Stimulated activated naive CD8-positive, alpha-beta T cell treated with anti-CD3 and anti-CD28 coated beads, Interleukin-15, Interleukin-2, amounts not matched to agents 100 ng/mL and 50 ng/mL, for 24 hours (primary cell): ENCODE data around the gene ASPM.

Source experiments
- H3K27ac Mint-ChIP-seq: one replicate; pipeline ENCODE4 v1.8.0; 2021; ENCODE audit warnings: mild to moderate bottlenecking, mixed read lengths
- H3K27me3 Mint-ChIP-seq: one replicate; pipeline ENCODE4 v1.8.0; 2021; ENCODE audit warnings: mixed read lengths
- H3K36me3 Mint-ChIP-seq: one replicate; pipeline ENCODE4 v1.8.0; 2021; ENCODE audit warnings: low read depth, mixed read lengths
- H3K4me1 Mint-ChIP-seq: one replicate; pipeline ENCODE4 v1.8.0; 2021; ENCODE audit warnings: low read depth, mixed read lengths
- H3K4me3 Mint-ChIP-seq: one replicate; pipeline ENCODE4 v1.8.0; 2021; ENCODE audit warnings: mild to moderate bottlenecking, mixed read lengths
- H3K9me3 Mint-ChIP-seq: one replicate; pipeline ENCODE4 v1.8.0; 2021; ENCODE audit warnings: mixed read lengths

ASPM gene

DNA sequence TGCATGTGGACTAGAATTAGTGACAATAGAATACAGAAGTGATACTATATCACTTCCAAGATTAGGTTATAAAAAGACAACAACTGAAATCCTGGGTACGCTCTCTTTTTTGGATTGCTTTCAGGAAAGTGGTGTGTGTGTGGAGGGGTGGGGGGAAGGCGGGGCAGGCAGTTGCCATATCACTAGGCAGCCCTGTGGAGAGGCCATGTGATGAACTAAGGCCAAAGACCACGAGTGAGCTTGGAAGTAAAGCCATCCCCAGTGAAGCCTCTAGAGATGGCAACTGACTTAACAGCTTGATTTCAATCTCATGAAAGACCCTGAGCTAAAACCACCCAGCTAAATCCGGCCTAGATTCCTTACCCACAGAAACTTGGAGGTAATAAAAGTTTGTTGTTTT lies 6.2 kb upstream of the ASPM start:
- no peaks in the 10 kb centered on the region for H3K27me3 Mint-ChIP-seq
- H3K4me1 Mint-ChIP-seq: no peaks in the 10 kb centered on the region
- H3K27ac Mint-ChIP-seq: no peak overlapping the region
- no peak overlapping the region for H3K4me3 Mint-ChIP-seq
- no peaks in the 10 kb centered on the region for H3K9me3 Mint-ChIP-seq
- no peaks in the 10 kb centered on the region for H3K36me3 Mint-ChIP-seq

DNA sequence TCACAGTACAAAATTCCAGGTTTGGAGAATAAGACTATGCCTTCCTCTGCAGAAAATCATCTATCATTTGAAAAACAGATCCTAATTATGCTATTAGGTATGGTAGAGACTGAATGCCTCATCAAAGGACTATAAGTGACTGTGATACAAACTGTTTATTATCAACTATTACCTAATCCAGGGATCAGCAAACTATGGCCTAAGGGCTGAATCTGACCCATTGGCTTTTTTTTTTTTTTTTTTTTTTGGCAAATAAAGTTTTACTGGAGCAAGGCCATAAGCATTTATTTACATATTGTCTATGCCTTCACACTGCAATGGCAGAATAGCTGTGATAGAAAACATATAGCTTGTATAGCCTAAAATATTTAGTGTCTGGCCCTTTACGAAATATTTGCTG lies 4.7 kb upstream of the ASPM start:
- no peaks in the 10 kb centered on the region for H3K36me3 Mint-ChIP-seq
- peaks cover 7% of the 10 kb centered on the region for H3K4me1 Mint-ChIP-seq
- H3K4me3 Mint-ChIP-seq: no peak overlapping the region
- no peaks in the 10 kb centered on the region for H3K9me3 Mint-ChIP-seq
- H3K27me3 Mint-ChIP-seq: no peaks in the 10 kb centered on the region
- no peak overlapping the region for H3K27ac Mint-ChIP-seq

DNA sequence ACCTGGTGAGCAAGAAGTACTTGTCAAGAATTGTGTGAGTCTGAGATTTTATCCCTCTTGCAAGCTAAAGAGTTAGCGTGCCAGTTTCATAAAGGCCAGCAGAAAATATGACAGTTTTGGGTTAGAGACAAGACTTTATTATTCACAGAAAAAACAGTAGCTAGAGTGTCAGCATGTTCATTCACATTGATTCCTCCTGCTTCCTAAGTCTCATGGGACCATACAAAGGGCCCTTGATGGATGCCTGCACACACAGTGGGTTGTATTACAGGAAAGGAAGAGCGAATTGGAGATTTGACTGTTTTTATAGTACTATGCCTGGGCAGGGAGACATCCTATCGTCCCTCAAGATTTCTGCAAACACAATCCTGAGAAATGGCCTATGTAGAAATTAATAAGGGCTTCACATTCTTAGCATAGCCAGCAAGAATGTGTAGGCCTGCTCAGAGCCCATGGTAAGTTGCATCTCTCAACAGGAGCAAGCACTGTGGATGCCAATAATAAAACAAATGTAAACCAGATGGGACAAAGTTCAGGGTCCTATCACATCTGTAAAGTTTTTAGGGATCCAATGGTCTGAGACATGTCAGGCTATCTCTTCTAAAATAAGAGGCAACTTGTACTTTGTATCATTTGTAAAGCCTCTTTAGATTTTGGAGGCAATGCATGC lies 4.0 kb upstream of the ASPM start:
- Mint-ChIP-seq H3K36me3 (no peaks in the 10 kb centered on the region), H3K4me1 (peaks cover 7% of the 10 kb centered on the region), H3K27ac (no peak overlapping the region), H3K9me3 (no peaks in the 10 kb centered on the region), H3K27me3 (no peaks in the 10 kb centered on the region), H3K4me3 (no peak overlapping the region)

DNA sequence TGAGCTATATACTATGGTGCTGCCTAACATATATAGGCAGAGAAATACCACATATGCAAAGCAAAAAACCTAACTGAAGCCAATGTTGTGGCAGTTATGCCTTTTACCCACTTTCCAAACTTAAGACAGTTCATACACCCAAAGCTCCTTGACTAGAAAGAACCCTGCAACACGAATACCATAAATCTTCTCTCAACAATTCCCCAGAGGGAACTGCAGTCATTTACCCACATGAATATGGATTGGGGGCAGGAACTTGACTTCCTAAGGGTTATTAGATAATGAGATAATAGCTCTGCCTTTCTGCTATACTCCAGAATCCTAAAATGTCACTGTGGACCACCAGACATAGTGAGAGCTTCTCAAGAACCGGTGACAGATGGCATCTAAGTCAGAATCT lies 2.9 kb upstream of the ASPM start:
- H3K27ac Mint-ChIP-seq: no peak overlapping the region
- peaks cover 13% of the 10 kb centered on the region for H3K4me1 Mint-ChIP-seq
- no peak overlapping the region for H3K4me3 Mint-ChIP-seq

DNA sequence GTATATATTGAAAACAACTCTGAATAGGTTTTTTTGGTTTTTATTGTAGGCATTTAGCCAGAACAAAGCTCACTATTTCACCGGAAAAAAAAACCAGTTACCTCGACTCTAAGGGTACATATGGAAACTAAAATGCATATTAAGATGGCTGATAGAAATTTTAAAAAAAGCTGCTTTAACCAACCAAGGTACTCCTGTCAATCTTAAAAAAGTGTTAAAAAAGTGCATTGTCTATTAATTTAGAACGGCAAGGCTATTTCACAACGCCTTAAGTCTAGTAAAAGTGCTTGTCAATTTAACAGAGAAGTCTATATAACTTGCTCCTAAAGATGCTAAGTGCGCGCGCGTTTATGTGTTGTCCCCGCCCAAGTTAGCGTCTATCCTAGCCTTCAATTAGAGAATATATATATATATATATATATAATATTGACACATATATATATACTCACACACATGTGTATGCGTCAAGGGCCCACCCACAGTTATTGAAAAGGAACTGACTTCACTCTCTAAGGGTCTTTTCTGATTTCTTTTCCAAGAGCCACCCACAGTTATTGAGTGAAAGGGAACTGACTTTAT lies 934 bp downstream of the ASPM start:
- peak overlapping the region; percentile 83 for H3K27ac Mint-ChIP-seq
- peaks cover 29% of the 10 kb centered on the region for H3K36me3 Mint-ChIP-seq
- H3K9me3 Mint-ChIP-seq: no peaks in the 10 kb centered on the region
- H3K4me1 Mint-ChIP-seq: peaks cover 18% of the 10 kb centered on the region
- H3K4me3 Mint-ChIP-seq: peak overlapping the region; percentile 98
- H3K27me3 Mint-ChIP-seq: no peaks in the 10 kb centered on the region

More for the DNA sequence above, 2.9 kb upstream of the ASPM start:
- H3K27me3 Mint-ChIP-seq: no peaks in the 10 kb centered on the region
- H3K36me3 Mint-ChIP-seq: peaks cover 3% of the 10 kb centered on the region
- no peaks in the 10 kb centered on the region for H3K9me3 Mint-ChIP-seq

DNA sequence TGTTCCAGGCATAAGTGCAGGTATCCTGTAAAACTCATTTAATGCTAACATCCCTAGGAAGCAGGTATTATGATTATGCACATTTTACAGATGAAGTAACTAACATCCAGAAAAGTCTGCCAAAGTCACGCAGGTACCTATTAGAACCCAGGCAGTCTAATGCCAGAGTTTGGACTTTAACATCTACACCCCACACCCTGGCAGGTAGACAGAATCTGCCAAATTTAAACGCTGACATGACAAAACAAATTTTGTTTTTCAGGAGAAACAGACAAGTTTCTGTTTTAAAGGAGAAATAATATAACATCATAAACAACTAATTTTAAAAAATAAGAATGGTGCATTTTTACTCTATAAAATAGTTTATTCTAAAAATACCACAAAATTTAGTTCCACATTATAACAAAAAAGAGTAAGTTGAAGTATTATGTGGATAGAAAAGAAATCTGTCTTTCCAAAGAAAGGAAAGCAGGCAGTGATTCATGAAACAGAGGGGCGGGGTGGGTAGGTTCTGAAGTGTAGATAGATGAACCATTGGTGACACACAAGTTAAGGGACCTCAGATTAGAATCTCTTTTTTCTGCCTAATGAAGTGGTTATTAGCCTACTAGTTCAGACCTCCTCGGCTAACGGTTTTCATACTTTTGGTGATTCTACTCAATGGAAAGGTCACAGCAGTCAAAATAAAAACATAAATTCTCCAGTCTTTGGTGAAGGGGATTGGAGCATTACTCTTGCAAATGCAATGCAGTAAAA lies 1.7 kb downstream of the ASPM start:
- H3K27me3 Mint-ChIP-seq: no peaks in the 10 kb centered on the region
- H3K4me1 Mint-ChIP-seq: peaks cover 18% of the 10 kb centered on the region
- H3K4me3 Mint-ChIP-seq: peak overlapping the region; percentile 98
- H3K36me3 Mint-ChIP-seq: peaks cover 37% of the 10 kb centered on the region
- no peak overlapping the region for H3K27ac Mint-ChIP-seq
- H3K9me3 Mint-ChIP-seq: no peaks in the 10 kb centered on the region

DNA sequence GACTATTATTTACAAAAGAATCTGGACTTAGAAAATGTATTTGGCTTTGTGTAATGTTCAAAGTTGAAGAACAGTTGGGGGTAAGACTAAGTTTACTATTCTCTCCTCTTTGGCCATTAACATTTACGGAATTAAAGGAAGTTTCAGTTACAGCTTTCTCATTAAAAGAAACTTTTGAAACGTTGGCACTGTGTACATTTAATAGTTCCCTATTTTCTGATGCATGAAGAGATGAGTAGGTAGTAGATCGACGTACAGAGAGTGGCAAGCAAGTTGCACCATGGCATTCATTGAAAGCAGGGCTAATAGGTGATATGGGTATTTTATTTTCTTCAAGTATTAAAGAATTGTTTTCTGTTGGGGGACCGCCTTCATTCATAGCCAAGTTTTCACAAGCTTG lies 3.2 kb downstream of the ASPM start:
- Mint-ChIP-seq H3K27me3 (no peaks in the 10 kb centered on the region), H3K4me1 (peaks cover 18% of the 10 kb centered on the region), H3K36me3 (peaks cover 49% of the 10 kb centered on the region), H3K4me3 (no peak overlapping the region), H3K9me3 (no peaks in the 10 kb centered on the region), H3K27ac (no peak overlapping the region)

DNA sequence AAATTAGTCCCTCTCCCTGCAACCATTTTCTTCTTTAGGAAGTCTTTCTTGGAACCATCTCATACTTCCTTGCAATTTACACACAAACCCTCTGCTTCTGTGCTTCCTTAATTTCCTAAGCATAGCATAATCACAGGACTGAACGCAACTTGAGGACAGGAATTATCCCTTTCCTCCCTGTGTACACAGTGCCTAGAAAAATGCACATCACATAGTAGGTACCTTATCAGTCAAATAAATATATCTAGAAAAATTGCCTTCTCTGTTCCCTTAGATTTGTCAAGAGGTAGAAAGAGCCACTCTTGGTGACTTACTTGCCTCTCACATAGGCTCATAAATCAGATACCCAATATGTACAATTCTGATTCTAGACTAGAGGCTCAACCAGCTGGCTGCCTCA lies 4.9 kb downstream of the ASPM start:
- Mint-ChIP-seq H3K27ac (no peak overlapping the region), H3K9me3 (no peaks in the 10 kb centered on the region), H3K4me3 (peak overlapping the region; percentile 28), H3K36me3 (peaks cover 49% of the 10 kb centered on the region), H3K4me1 (peaks cover 13% of the 10 kb centered on the region), H3K27me3 (no peaks in the 10 kb centered on the region)

DNA sequence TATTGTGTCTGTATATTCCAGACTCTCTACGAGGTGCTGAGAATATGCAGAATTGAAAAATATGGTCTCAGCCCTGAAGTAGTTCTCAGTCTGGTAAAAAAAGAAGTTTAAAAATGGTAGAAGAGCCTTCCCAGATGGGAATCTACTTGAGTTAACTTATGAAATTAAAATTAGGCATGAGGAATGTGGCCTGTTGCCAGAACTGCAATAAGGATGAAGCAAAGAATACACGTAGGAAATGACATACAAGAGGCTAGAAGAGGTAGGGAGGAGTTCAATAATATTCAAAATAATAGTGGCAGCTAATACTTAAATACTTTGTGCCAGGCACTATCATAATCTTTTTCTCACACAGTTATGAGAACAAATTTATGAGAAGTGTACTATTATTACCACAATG lies 6.3 kb downstream of the ASPM start:
- Mint-ChIP-seq H3K36me3 (peaks cover 49% of the 10 kb centered on the region), H3K27ac (no peak overlapping the region), H3K9me3 (no peaks in the 10 kb centered on the region), H3K4me1 (peaks cover 10% of the 10 kb centered on the region), H3K27me3 (no peaks in the 10 kb centered on the region), H3K4me3 (no peak overlapping the region)

DNA sequence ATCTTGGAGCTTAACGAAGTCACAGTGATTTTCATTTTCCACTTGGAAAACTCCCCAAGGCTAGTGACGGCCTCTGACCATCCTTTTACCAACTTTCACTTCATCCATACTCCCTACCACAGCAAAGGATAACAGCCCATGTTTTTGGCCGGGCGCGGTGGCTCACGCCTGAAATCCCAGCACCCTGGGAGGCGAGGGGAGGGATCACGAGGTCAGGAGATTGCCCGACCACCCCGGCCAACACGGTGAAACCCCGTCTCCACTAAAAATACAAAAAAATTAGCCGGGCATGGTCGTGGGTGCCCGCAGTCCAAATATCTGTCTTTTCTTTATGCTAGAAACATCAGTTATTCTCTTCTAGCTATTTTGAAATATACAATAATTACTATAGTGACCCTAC lies 7.3 kb downstream of the ASPM start:
- Mint-ChIP-seq H3K4me3 (no peak overlapping the region), H3K9me3 (no peaks in the 10 kb centered on the region), H3K27ac (no peak overlapping the region), H3K4me1 (peaks cover 3% of the 10 kb centered on the region), H3K27me3 (no peaks in the 10 kb centered on the region), H3K36me3 (peaks cover 50% of the 10 kb centered on the region)

DNA sequence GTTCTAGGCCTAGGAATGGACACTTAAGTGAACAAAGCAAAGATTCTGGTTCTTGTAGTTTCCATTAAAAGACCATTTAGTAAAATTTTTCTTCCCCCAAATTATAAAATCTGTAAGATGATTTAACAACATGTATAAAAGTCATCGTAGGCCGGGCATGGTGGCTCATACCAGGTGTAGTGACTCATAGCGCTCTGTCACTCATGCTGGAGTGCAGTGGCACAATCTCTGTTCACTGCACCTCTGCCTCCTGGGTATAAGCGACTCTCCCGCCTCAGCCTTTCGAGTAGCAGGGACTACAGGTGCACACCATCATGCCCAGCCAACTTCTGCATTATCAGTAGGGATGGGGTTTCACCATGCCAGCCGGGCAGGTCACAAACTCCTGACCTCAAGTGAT lies 9.1 kb downstream of the ASPM start:
- Mint-ChIP-seq H3K36me3 (peaks cover 43% of the 10 kb centered on the region), H3K9me3 (no peaks in the 10 kb centered on the region), H3K4me1 (no peaks in the 10 kb centered on the region), H3K27ac (no peak overlapping the region), H3K4me3 (no peak overlapping the region), H3K27me3 (no peaks in the 10 kb centered on the region)

DNA sequence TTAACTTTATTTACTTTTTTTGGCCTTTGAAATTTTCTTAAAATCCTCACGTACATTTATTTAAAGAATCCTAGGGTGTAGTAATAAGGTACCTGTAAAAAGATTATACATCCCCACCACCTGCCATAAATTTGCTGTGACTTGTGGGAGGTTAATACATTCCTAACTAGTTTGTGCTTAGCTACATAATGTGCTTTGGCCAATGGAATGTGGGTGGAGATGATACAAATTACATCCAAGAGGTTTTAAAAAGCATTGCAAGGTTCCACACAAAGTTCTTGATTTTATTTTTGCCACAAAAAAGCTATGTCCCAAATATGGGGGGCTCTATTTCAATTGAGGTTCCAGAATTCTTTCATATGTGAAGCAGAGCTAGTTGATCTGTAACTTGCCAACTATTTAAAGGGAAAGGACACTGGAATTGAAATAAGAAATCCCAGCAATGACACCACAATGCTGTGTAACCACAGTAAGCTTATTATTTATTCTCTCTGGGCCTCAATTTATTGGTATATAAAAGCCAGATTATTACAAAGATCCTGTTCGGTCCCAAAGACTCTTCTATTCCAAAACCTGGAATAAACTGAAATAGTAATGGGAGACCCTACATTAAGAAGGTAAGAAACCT lies 15.7 kb downstream of the ASPM start:
- Mint-ChIP-seq H3K9me3 (no peaks in the 10 kb centered on the region), H3K27ac (no peak overlapping the region), H3K4me1 (no peaks in the 10 kb centered on the region), H3K36me3 (peaks cover 45% of the 10 kb centered on the region), H3K27me3 (no peaks in the 10 kb centered on the region), H3K4me3 (no peak overlapping the region)

DNA sequence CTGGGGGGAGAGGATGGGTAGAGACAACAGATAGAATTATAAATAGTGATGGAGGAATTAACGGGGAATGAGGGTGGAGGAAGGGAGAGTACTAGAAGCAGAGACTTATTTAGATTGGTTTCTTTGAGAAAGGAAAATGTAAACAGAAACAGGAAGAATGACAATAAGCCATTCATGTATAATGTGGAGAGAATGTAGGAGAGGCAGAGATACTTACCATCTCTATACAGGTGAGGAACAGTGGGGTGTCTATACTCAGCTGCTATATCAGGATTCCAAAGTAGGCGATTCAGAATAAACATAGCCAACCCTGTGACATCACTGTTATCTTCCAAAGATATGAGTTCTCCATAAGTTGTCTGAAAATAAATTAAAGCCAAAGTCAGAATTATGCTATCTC lies 16.8 kb downstream of the ASPM start:
- Mint-ChIP-seq H3K9me3 (no peaks in the 10 kb centered on the region), H3K4me1 (no peaks in the 10 kb centered on the region), H3K4me3 (no peak overlapping the region), H3K27ac (no peak overlapping the region), H3K36me3 (peaks cover 50% of the 10 kb centered on the region), H3K27me3 (no peaks in the 10 kb centered on the region)

DNA sequence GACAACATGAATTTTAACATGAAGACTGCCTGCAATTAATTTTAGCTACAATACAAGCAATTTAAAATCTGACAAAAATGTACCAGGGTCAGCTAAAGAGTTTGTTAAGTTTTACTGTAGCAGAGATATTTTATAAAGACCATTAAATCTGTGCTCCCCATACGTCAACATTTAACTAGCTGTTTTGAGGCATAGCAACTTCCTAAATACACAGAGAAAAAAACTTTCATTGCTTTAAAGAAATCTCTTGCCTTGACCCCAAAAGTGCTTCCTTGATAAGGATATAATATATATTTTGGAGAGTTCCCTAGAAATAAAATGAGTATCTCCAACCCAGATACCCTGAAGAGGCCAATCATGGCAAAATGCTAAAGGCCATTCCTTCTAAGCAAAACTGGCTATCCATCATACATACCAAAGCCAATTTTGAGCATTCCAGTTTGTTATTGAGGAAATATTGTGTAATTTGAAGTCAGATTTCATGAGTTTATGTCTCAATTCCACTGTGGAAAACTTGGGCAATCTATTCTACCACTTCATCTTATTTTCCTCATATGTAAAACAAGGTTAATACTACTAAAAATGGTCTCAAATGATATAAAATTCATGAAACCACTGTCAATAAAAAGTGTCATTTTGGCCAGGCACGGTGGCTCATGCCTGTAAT lies 19.1 kb downstream of the ASPM start:
- Mint-ChIP-seq H3K36me3 (peaks cover 51% of the 10 kb centered on the region), H3K27ac (no peak overlapping the region), H3K9me3 (no peaks in the 10 kb centered on the region), H3K4me3 (no peak overlapping the region), H3K27me3 (no peaks in the 10 kb centered on the region), H3K4me1 (no peaks in the 10 kb centered on the region)

DNA sequence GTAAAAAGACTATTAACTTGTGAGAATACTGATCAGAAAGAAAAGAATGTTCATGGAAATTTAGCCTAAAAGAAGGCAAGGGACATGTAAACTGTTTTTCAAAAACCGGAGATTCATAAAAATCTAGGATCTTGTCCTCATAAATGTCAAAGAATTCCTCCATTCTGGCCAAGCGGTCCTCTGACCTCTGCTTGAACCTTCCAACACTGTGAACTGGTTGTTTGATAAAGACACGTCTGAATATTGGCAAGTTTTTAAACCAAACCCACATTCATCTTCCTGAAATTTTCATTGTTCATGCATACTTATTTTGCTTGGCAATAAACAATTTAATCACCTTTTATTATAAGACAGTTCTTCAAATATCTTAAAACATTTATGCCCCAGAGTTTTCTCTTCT lies 19.8 kb downstream of the ASPM start:
- Mint-ChIP-seq H3K27ac (no peak overlapping the region), H3K4me1 (no peaks in the 10 kb centered on the region), H3K36me3 (peaks cover 56% of the 10 kb centered on the region), H3K27me3 (no peaks in the 10 kb centered on the region), H3K4me3 (no peak overlapping the region), H3K9me3 (no peaks in the 10 kb centered on the region)
